ENCODE measurements around the gene PEPD. TPM values are rescaled to one million over a fixed set of nuclear protein-coding genes. Genes with fewer than 3 reads are reported as not detected.

PEPD gene
- total RNA-seq, 1 experiment from 2014 or later: 40.5 TPM

DNA sequence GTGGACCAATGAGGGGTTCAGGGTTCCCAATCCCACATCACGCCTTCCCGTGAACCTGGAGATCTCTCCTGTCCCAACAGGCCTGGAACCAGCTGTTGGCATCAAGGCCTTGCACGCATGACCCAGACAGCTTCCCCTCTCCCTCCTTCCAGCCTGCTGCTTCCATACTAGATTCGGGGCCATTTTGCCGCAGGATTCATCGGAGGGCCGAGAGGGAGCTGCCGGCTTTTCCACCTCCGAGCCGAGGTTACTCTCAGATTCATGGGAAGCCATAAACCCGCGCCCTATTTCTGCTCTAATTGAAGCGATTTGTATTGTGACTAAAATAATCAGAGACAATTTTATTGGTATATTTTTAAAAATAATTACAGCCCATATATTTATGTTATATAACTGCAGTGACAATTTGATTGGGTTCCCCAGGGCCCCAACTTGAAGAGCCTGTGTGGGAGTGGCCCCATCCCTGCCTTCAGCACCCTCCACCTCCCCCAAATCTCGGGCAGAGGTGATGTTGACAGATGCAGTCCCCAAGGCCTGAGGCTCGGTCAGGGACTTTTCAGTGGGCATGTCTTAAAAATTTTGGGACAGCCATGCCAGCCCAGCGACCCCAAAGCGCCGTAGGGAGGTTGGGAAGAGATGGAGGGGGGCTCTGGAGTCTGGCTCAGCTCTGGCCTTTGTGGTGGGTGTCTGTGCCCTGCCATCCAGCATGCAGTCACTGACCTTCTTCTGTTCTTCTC lies 30.8 kb upstream of the PEPD start:
- ATAC-seq: no peak
- RAD21 ChIA-PET (ENCODE audit: low non-redundant PET in 1 of 2, low total read pairs in 2 of 2, uncharacterized antibody in 2 of 2, unreplicated experiment in 2 of 2): no interaction called here
- H3K9ac ChIP-seq (ENCODE audit: low read length): no peak overlapping the region

DNA sequence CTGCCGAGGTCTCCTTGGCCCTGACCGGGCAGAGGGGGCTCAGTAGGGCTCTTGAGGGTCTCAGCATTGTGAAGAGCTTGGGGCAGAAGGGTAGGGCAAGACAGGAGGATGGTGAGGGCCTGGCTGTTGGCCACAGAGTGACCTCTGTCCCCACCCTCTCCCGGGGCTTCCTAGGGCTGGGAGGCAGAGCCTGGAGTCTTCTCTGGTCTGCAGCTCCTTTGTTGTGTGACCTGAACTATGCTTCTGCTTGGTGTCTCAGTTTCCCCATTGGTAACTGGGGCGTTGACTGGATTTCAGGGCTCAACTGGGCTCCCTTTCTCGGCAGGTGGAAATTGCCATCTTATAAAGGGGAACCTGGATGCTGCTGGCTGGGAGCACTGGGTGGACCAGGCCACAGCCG lies 30.1 kb upstream of the PEPD start:
- H3K4me2 ChIP-seq (ENCODE audit: low read length): no peak overlapping the region
- H3K9me2 ChIP-seq (ENCODE audit: insufficient read depth): no peaks in the 10 kb centered on the region
- no peaks in the 10 kb centered on the region for H3K27me3 ChIP-seq (ENCODE audit: insufficient read depth, low read length)
- H3K27ac ChIP-seq (ENCODE audit: low read depth, low read length): no peak overlapping the region
- ATAC-seq: no peak
- RAD21 ChIA-PET (ENCODE audit: low non-redundant PET in 1 of 2, low total read pairs in 2 of 2, uncharacterized antibody in 2 of 2, unreplicated experiment in 2 of 2): no interaction called here
- H3K9ac ChIP-seq (ENCODE audit: low read length): no peak overlapping the region
- POLR2A ChIA-PET: no interaction called here
- no peaks in the 10 kb centered on the region for H3K9me3 ChIP-seq (ENCODE audit: control insufficient read depth in 1 of 2, insufficient read depth in 1 of 2, low read depth in 1 of 2, low read length in 2 of 2)
- no peak for DNase-seq (ENCODE audit: low read depth, low spot score)
- no peaks in the 10 kb centered on the region for H4K20me1 ChIP-seq (ENCODE audit: insufficient read depth)
- H2AFZ ChIP-seq (ENCODE audit: low read depth, low read length, poor library complexity, severe bottlenecking): no peak overlapping the region
- H3K4me1 ChIP-seq (ENCODE audit: control insufficient read depth in 1 of 2, insufficient read depth in 2 of 2, low read length in 2 of 2): no peaks in the 10 kb centered on the region
- no peaks in the 10 kb centered on the region for H3K36me3 ChIP-seq (ENCODE audit: control insufficient read depth in 1 of 2, insufficient read depth in 2 of 2, low read length in 2 of 2)
- no TSS peak for BruUV-seq (replicated peaks)
- no peaks in the 10 kb centered on the region for H3K79me2 ChIP-seq (ENCODE audit: insufficient read depth, low read length)
- H3K4me3 ChIP-seq (replicated peaks in 1 of 2; ENCODE audit: low read depth in 1 of 2, low read length in 2 of 2): no peak overlapping the region
- intact Hi-C loops (cut with micrococcal nuclease): no loop called here
- CTCF ChIA-PET: no interaction called here
- TF ChIP-seq EZH2phosphoT487 (IDR thresholded peaks at IDR 0.05; ENCODE audit: borderline replicate concordance): no peak
- TF ChIP-seq CBX3 (IDR thresholded peaks at IDR 0.05; ENCODE audit: low read depth): no peak
- TF ChIP-seq SP1 (IDR thresholded peaks at IDR 0.05; ENCODE audit: low read depth): no peak
- TF ChIP-seq, protein P1, sequence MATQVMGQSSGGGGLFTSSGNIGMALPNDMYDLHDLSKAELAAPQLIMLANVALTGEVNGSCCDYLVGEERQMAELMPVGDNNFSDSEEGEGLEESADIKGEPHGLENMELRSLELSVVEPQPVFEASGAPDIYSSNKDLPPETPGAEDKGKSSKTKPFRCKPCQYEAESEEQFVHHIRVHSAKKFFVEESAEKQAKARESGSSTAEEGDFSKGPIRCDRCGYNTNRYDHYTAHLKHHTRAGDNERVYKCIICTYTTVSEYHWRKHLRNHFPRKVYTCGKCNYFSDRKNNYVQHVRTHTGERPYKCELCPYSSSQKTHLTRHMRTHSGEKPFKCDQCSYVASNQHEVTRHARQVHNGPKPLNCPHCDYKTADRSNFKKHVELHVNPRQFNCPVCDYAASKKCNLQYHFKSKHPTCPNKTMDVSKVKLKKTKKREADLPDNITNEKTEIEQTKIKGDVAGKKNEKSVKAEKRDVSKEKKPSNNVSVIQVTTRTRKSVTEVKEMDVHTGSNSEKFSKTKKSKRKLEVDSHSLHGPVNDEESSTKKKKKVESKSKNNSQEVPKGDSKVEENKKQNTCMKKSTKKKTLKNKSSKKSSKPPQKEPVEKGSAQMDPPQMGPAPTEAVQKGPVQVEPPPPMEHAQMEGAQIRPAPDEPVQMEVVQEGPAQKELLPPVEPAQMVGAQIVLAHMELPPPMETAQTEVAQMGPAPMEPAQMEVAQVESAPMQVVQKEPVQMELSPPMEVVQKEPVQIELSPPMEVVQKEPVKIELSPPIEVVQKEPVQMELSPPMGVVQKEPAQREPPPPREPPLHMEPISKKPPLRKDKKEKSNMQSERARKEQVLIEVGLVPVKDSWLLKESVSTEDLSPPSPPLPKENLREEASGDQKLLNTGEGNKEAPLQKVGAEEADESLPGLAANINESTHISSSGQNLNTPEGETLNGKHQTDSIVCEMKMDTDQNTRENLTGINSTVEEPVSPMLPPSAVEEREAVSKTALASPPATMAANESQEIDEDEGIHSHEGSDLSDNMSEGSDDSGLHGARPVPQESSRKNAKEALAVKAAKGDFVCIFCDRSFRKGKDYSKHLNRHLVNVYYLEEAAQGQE (IDR thresholded peaks at IDR 0.05; ENCODE audit: low read depth): no peak
- TF ChIP-seq RAD21 (IDR thresholded peaks at IDR 0.05; ENCODE audit: low read depth): no peak
- no peak for TF ChIP-seq ELF1 (IDR thresholded peaks at IDR 0.05; ENCODE audit: borderline replicate concordance, low read depth)
- no peak for TF ChIP-seq YY1 (IDR thresholded peaks at IDR 0.05; ENCODE audit: extremely low read depth, insufficient replicate concordance, low read depth, low read length)
- TF ChIP-seq JUND (IDR thresholded peaks at IDR 0.05): no peak

More for the DNA sequence above, 30.8 kb upstream of the PEPD start:
- Histone ChIP-seq H3K36me3 (ENCODE audit: control insufficient read depth in 1 of 2, insufficient read depth in 2 of 2, low read length in 2 of 2) (no peaks in the 10 kb centered on the region), H3K27ac (ENCODE audit: low read depth, low read length) (no peak overlapping the region), H3K4me3 (replicated peaks in 1 of 2; ENCODE audit: low read depth in 1 of 2, low read length in 2 of 2) (no peak overlapping the region), H3K4me2 (ENCODE audit: low read length) (no peak overlapping the region), H4K20me1 (ENCODE audit: insufficient read depth) (no peaks in the 10 kb centered on the region), H3K4me1 (ENCODE audit: control insufficient read depth in 1 of 2, insufficient read depth in 2 of 2, low read length in 2 of 2) (no peaks in the 10 kb centered on the region), H2AFZ (ENCODE audit: low read depth, low read length, poor library complexity, severe bottlenecking) (no peak overlapping the region), H3K79me2 (ENCODE audit: insufficient read depth, low read length) (no peaks in the 10 kb centered on the region), H3K27me3 (ENCODE audit: insufficient read depth, low read length) (no peaks in the 10 kb centered on the region), H3K9me2 (ENCODE audit: insufficient read depth) (no peaks in the 10 kb centered on the region), H3K9me3 (ENCODE audit: control insufficient read depth in 1 of 2, insufficient read depth in 1 of 2, low read depth in 1 of 2, low read length in 2 of 2) (no peaks in the 10 kb centered on the region)
- no TSS peak for BruUV-seq (replicated peaks)
- no peak for TF ChIP-seq RAD21 (IDR thresholded peaks at IDR 0.05; ENCODE audit: low read depth)
- TF ChIP-seq SRF (IDR thresholded peaks at IDR 0.05; ENCODE audit: low read depth): no peak
- TF ChIP-seq SIN3A (IDR thresholded peaks at IDR 0.05; ENCODE audit: low read depth): no peak
- TF ChIP-seq JUND (IDR thresholded peaks at IDR 0.05): no peak
- TF ChIP-seq YY1 (IDR thresholded peaks at IDR 0.05; ENCODE audit: extremely low read depth, insufficient replicate concordance, low read depth, low read length): no peak
- TF ChIP-seq, protein P2, sequence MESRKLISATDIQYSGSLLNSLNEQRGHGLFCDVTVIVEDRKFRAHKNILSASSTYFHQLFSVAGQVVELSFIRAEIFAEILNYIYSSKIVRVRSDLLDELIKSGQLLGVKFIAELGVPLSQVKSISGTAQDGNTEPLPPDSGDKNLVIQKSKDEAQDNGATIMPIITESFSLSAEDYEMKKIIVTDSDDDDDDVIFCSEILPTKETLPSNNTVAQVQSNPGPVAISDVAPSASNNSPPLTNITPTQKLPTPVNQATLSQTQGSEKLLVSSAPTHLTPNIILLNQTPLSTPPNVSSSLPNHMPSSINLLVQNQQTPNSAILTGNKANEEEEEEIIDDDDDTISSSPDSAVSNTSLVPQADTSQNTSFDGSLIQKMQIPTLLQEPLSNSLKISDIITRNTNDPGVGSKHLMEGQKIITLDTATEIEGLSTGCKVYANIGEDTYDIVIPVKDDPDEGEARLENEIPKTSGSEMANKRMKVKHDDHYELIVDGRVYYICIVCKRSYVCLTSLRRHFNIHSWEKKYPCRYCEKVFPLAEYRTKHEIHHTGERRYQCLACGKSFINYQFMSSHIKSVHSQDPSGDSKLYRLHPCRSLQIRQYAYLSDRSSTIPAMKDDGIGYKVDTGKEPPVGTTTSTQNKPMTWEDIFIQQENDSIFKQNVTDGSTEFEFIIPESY (IDR thresholded peaks at IDR 0.05; ENCODE audit: extremely low read depth, insufficient replicate concordance, low read length): no peak
- no peak for TF ChIP-seq CEBPB (IDR thresholded peaks at IDR 0.05; ENCODE audit: low read depth)
- POLR2A ChIA-PET: no interaction called here
- intact Hi-C loops (cut with micrococcal nuclease): no loop called here
- CTCF ChIA-PET: no interaction called here
- no peak for DNase-seq (ENCODE audit: low read depth, low spot score)

Data from HCT116 (cell line).